SK-N-SH treated with all-trans-retinoic acid at 6 μM for 48 hours (cell line): Measurements from ENCODE around the gene TMEM219.

Experiments used
- ATAC-seq: fragments of 200-7000 bp; cut with Tn5 transposase; 3 replicates; pipeline ENCODE4 v1.9.1; 2020; ENCODE audit warnings: mild to moderate bottlenecking, moderate library complexity
- ARNTL ChIP-seq: fragments of 450-650 bp; formaldehyde crosslinking; IDR thresholded peaks from 2 replicates; pipeline ENCODE4 v1.5.0; 2020; ENCODE audit warnings: low read depth, mild to moderate bottlenecking, moderate library complexity, borderline replicate concordance
- CSDC2 ChIP-seq: fragments of 250-450 bp; sonication (Bioruptor Pico); IDR thresholded peaks from 2 replicates; pipeline ENCODE4 v1.5.0; 2020; ENCODE audit warnings: mild to moderate bottlenecking, moderate library complexity
- CSRNP3 ChIP-seq: fragments of 250-450 bp; sonication (Bioruptor Pico); IDR thresholded peaks from 2 replicates; pipeline ENCODE4 v1.5.1; 2021; ENCODE audit warnings: mild to moderate bottlenecking, moderate library complexity
- ESRRG ChIP-seq: fragments of 250-450 bp; sonication (Bioruptor Pico); IDR thresholded peaks from 2 replicates; pipeline ENCODE4 v1.6.1; 2021; ENCODE audit warnings: mild to moderate bottlenecking
- ISL1 ChIP-seq: fragments of 250-450 bp; sonication (Bioruptor Pico); IDR thresholded peaks from 2 replicates; pipeline ENCODE4 v2.1.2; 2022; ENCODE audit warnings: mild to moderate bottlenecking, moderate library complexity
- OSR1 ChIP-seq: fragments of 250-450 bp; sonication (Bioruptor Pico); IDR thresholded peaks from 2 replicates; pipeline ENCODE4 v1.8.0; 2022; ENCODE audit warnings: moderate library complexity, mild to moderate bottlenecking, inconsistent platforms
- PATZ1 ChIP-seq: fragments of 250-450 bp; sonication (Bioruptor Pico); IDR thresholded peaks from 2 replicates; pipeline ENCODE4 v1.8.0; 2020; ENCODE audit warnings: mild to moderate bottlenecking, moderate library complexity, borderline replicate concordance
- PPARA ChIP-seq: fragments of 250-450 bp; sonication (Bioruptor Pico); IDR thresholded peaks from 2 replicates; pipeline ENCODE4 v1.5.0; 2020; ENCODE audit warnings: mild to moderate bottlenecking, borderline replicate concordance
- RARB ChIP-seq: fragments of 250-450 bp; sonication (Bioruptor Pico); IDR thresholded peaks from 2 replicates; pipeline ENCODE4 v1.8.0; 2021; ENCODE audit warnings: mild to moderate bottlenecking, moderate library complexity
- SNAI2 ChIP-seq: fragments of 250-450 bp; sonication (Bioruptor Pico); IDR thresholded peaks from 2 replicates; pipeline ENCODE4 v1.5.0; 2020; ENCODE audit warnings: mild to moderate bottlenecking, moderate library complexity
- TOX ChIP-seq: fragments of 250-450 bp; sonication (Bioruptor Pico); IDR thresholded peaks from 2 replicates; pipeline ENCODE4 v1.8.0; 2021; ENCODE audit warnings: mild to moderate bottlenecking, moderate library complexity, borderline replicate concordance
- ZC3H10 ChIP-seq: fragments of 250-450 bp; sonication (Bioruptor Pico); IDR thresholded peaks from 2 replicates; pipeline ENCODE4 v1.5.1; 2021; ENCODE audit warnings: mild to moderate bottlenecking, moderate library complexity
- ZFP3 ChIP-seq: fragments of 250-450 bp; sonication (Bioruptor Pico); IDR thresholded peaks from 2 replicates; pipeline ENCODE4 v1.5.0; 2020; ENCODE audit warnings: mild to moderate bottlenecking, moderate library complexity
- ZFP30 ChIP-seq: fragments of 450-650 bp; formaldehyde crosslinking; IDR thresholded peaks from 2 replicates; pipeline ENCODE4 v1.5.0; 2022; ENCODE audit warnings: mild to moderate bottlenecking, moderate library complexity
- ZNF565 ChIP-seq: fragments of 450-650 bp; formaldehyde crosslinking; conservative IDR thresholded peaks from 2 replicates; pipeline ENCODE4 v1.5.0; 2020; ENCODE audit warnings: low read depth, mild to moderate bottlenecking, moderate library complexity
- ZNF70 ChIP-seq: fragments of 450-650 bp; formaldehyde crosslinking; IDR thresholded peaks from 2 replicates; pipeline ENCODE4 v1.5.0; 2020; ENCODE audit warnings: mild to moderate bottlenecking, moderate library complexity
- ZNF8 ChIP-seq: fragments of 450-650 bp; formaldehyde crosslinking; IDR thresholded peaks from 2 replicates; pipeline ENCODE4 v1.5.0; 2020; ENCODE audit warnings: mild to moderate bottlenecking, moderate library complexity
- TF ChIP-seq, protein P1 (sequence below): fragments of 250-450 bp; sonication (Bioruptor Pico); IDR thresholded peaks from 2 replicates; pipeline ENCODE4 v1.5.0; 2020; ENCODE audit warnings: mild to moderate bottlenecking, moderate library complexity
- TF ChIP-seq, protein P2 (sequence below): fragments of 250-450 bp; sonication (Bioruptor Pico); IDR thresholded peaks from 2 replicates; pipeline ENCODE4 v1.8.0; 2021; ENCODE audit warnings: low read depth, mild to moderate bottlenecking, moderate library complexity, borderline replicate concordance

Gene TMEM219

GRCh38 chr16:29974291-29975133 lies 12.6 kb downstream of the TMEM219 start:
- ATAC-seq = peak; percentile 11
- TF ChIP-seq ZNF8 (CRISPR knock-in tag) (no peak), ZNF565 (no peak), TOX (CRISPR knock-in tag) (no peak), PATZ1 (CRISPR knock-in tag) (no peak), SNAI2 (CRISPR knock-in tag) (no peak), OSR1 (CRISPR knock-in tag) (no peak), PPARA (CRISPR knock-in tag) (no peak)
- TF ChIP-seq, all 23 proteins: peak for 0

DNA sequence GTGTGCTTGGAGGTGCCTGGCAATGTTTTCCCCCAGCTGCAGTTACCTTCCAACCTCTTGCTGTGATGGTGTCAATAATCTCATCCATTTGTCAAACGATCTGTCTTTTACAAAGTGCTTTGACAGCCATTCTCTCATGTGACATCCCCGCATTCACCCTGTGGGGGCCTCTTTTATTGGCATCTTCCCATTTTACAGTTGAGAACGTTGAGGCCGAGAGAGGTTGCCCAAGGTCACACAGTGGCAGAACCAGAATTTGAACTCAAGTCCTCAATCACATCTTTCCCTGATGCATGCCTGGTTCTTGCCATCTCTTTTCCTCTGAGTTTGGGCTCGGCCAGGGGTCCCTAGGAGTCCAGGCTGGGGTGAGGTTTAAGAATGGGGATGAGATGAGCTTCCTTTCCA lies 13.3 kb downstream of the TMEM219 start:
- ATAC-seq = no peak
- TF ChIP-seq ZFP30 (CRISPR knock-in tag) (no peak), ZC3H10 (CRISPR knock-in tag) (no peak), CSDC2 (CRISPR knock-in tag) (no peak), ISL1 (CRISPR knock-in tag) (0 out of 2 replicates have a peak, but pooled peaks have one; percentile 9), ARNTL (no peak), ESRRG (CRISPR knock-in tag) (no peak), PPARA (CRISPR knock-in tag) (no peak)

GRCh38 chr16:29975811-29976511 lies 14.1 kb downstream of the TMEM219 start:
- ATAC-seq = no peak
- TF ChIP-seq, protein P1, sequence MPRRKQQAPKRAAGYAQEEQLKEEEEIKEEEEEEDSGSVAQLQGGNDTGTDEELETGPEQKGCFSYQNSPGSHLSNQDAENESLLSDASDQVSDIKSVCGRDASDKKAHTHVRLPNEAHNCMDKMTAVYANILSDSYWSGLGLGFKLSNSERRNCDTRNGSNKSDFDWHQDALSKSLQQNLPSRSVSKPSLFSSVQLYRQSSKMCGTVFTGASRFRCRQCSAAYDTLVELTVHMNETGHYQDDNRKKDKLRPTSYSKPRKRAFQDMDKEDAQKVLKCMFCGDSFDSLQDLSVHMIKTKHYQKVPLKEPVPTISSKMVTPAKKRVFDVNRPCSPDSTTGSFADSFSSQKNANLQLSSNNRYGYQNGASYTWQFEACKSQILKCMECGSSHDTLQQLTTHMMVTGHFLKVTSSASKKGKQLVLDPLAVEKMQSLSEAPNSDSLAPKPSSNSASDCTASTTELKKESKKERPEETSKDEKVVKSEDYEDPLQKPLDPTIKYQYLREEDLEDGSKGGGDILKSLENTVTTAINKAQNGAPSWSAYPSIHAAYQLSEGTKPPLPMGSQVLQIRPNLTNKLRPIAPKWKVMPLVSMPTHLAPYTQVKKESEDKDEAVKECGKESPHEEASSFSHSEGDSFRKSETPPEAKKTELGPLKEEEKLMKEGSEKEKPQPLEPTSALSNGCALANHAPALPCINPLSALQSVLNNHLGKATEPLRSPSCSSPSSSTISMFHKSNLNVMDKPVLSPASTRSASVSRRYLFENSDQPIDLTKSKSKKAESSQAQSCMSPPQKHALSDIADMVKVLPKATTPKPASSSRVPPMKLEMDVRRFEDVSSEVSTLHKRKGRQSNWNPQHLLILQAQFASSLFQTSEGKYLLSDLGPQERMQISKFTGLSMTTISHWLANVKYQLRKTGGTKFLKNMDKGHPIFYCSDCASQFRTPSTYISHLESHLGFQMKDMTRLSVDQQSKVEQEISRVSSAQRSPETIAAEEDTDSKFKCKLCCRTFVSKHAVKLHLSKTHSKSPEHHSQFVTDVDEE = no peak
- TF ChIP-seq, protein P2, sequence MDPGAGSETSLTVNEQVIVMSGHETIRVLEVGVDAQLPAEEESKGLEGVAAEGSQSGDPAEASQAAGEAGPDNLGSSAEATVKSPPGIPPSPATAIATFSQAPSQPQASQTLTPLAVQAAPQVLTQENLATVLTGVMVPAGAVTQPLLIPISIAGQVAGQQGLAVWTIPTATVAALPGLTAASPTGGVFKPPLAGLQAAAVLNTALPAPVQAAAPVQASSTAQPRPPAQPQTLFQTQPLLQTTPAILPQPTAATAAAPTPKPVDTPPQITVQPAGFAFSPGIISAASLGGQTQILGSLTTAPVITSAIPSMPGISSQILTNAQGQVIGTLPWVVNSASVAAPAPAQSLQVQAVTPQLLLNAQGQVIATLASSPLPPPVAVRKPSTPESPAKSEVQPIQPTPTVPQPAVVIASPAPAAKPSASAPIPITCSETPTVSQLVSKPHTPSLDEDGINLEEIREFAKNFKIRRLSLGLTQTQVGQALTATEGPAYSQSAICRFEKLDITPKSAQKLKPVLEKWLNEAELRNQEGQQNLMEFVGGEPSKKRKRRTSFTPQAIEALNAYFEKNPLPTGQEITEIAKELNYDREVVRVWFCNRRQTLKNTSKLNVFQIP (CRISPR knock-in tag) = no peak
- TF ChIP-seq PATZ1 (CRISPR knock-in tag) (no peak), ISL1 (CRISPR knock-in tag) (no peak), ZNF70 (CRISPR knock-in tag) (no peak), ZC3H10 (CRISPR knock-in tag) (no peak), ESRRG (CRISPR knock-in tag) (no peak), ZFP3 (CRISPR knock-in tag) (no peak), CSRNP3 (CRISPR knock-in tag) (no peak), ZNF8 (CRISPR knock-in tag) (no peak), RARB (no peak)
- TF ChIP-seq, all 23 proteins: peak for 0
